HEK293 (cell line): Measurements from ENCODE around the gene ZNF768.

ENCODE experiments used
- PATZ1 ChIP-seq: fragments of 450-650 bp; formaldehyde crosslinking; IDR thresholded peaks from 2 replicates; pipeline ENCODE4 v1.5.1; 2016; ENCODE audit warnings: missing biosample characterization, missing genetic modification characterization
- REST ChIP-seq: fragments of 450-650 bp; formaldehyde crosslinking; IDR thresholded peaks from 2 replicates; pipeline ENCODE4 v1.5.1; 2016; ENCODE audit warnings: missing biosample characterization, missing genetic modification characterization
- ZBTB20 ChIP-seq: fragments of 450-650 bp; formaldehyde crosslinking; IDR thresholded peaks from 2 replicates; pipeline ENCODE4 v1.5.1; 2016; ENCODE audit warnings: missing biosample characterization, missing genetic modification characterization
- ZFP41 ChIP-seq: fragments of 450-650 bp; formaldehyde crosslinking; IDR thresholded peaks from 2 replicates; pipeline ENCODE4 v1.5.1; 2016; ENCODE audit warnings: missing biosample characterization, missing genetic modification characterization, borderline replicate concordance
- ZNF133 ChIP-seq: fragments of 450-650 bp; formaldehyde crosslinking; IDR thresholded peaks from 2 replicates; pipeline ENCODE4 v1.5.1; 2016; ENCODE audit warnings: missing biosample characterization, missing genetic modification characterization
- TF ChIP-seq, protein P1 (sequence below): fragments of 450-650 bp; formaldehyde crosslinking; IDR thresholded peaks from 2 replicates; pipeline ENCODE4 v1.5.1; 2016; ENCODE audit warnings: missing biosample characterization, missing genetic modification characterization
- TF ChIP-seq, protein P2 (sequence below): fragments of 450-650 bp; formaldehyde crosslinking; IDR thresholded peaks from 2 replicates; pipeline ENCODE4 v1.5.1; 2017; ENCODE audit warnings: missing biosample characterization, missing genetic modification characterization

GRCh38 chr16:30541502-30542329 is 15.3 kb upstream of the ZNF768 start:
- TF ChIP-seq REST (tag by site-specific recombination) = no peak
- TF ChIP-seq, protein P1, sequence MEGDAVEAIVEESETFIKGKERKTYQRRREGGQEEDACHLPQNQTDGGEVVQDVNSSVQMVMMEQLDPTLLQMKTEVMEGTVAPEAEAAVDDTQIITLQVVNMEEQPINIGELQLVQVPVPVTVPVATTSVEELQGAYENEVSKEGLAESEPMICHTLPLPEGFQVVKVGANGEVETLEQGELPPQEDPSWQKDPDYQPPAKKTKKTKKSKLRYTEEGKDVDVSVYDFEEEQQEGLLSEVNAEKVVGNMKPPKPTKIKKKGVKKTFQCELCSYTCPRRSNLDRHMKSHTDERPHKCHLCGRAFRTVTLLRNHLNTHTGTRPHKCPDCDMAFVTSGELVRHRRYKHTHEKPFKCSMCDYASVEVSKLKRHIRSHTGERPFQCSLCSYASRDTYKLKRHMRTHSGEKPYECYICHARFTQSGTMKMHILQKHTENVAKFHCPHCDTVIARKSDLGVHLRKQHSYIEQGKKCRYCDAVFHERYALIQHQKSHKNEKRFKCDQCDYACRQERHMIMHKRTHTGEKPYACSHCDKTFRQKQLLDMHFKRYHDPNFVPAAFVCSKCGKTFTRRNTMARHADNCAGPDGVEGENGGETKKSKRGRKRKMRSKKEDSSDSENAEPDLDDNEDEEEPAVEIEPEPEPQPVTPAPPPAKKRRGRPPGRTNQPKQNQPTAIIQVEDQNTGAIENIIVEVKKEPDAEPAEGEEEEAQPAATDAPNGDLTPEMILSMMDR (tag by site-specific recombination) = no peak
- TF ChIP-seq PATZ1 (tag by site-specific recombination) = 0 out of 2 replicates have a peak, but pooled peaks have one; percentile 17
- no peak for TF ChIP-seq ZFP41 (tag by site-specific recombination)
- no peak for TF ChIP-seq ZNF133 (tag by site-specific recombination)
- TF ChIP-seq, protein P2, sequence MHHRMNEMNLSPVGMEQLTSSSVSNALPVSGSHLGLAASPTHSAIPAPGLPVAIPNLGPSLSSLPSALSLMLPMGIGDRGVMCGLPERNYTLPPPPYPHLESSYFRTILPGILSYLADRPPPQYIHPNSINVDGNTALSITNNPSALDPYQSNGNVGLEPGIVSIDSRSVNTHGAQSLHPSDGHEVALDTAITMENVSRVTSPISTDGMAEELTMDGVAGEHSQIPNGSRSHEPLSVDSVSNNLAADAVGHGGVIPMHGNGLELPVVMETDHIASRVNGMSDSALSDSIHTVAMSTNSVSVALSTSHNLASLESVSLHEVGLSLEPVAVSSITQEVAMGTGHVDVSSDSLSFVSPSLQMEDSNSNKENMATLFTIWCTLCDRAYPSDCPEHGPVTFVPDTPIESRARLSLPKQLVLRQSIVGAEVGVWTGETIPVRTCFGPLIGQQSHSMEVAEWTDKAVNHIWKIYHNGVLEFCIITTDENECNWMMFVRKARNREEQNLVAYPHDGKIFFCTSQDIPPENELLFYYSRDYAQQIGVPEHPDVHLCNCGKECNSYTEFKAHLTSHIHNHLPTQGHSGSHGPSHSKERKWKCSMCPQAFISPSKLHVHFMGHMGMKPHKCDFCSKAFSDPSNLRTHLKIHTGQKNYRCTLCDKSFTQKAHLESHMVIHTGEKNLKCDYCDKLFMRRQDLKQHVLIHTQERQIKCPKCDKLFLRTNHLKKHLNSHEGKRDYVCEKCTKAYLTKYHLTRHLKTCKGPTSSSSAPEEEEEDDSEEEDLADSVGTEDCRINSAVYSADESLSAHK (tag by site-specific recombination) = no peak
- no peak for TF ChIP-seq ZBTB20 (tag by site-specific recombination)
